NCI-H1930 (cell line): ENCODE measurements around the gene UAP1.
"Not testable (repeated sequence)": the region's sequence is repeated elsewhere in the genome, so short reads cannot be mapped to it uniquely, and the experiment has no call there.

Experiments
- DNase-seq, 2 experiments: peaks; one replicate each; lab custom pipeline; 2025; lab: John Stamatoyannopoulos, UW

UAP1 gene

GRCh38 chr1:162565460-162565859 lies 3.9 kb downstream of the UAP1 start:
- no peak for DNase-seq

GRCh38 chr1:162566870-162567269 lies 5.3 kb downstream of the UAP1 start:
- DNase-seq, result no peak

GRCh38 chr1:162568802-162569201 lies 7.3 kb downstream of the UAP1 start:
- no peak for DNase-seq

GRCh38 chr1:162570718-162571117 lies 9.2 kb downstream of the UAP1 start:
- DNase-seq, result no peak

DNA sequence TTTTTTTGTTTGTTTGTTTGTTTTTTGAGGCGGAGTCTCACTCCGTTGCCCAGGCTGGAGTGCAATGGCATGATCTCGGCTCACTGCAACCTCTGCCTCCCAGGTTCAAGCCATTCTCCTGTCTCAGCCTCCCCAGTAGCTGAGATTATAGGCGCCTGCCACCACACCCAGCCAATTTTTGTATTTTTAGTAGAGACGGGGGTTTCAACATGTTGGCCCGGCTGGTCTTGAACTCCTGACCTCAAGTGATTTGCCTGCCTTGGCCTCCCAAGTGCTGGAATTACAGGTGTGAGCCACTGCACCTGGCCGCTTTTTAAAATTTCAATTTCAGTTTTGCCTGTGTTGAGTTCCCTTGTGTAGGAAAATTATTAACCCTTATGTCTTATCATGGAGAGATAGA lies 9.6 kb downstream of the UAP1 start:
- not testable (repeated sequence) for DNase-seq

DNA sequence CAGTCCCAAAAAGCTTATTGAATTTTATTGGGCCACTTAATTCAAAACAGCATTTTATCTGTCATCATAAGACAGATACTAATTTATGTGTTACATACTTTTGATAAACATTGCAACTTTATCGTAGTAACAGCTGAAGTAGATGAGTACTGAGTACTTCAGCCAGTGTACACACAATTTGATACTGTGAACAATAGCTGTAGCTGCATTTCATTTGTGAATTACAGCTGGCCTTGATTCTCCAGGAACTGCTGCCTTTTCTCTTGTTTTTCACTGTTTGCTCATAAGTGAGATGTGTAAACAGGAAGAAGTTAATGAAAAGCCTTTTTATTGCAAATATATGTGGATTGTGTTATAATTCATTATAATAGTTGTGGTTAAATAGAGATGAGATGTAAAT lies 10.2 kb downstream of the UAP1 start:
- DNase-seq, result no peak

GRCh38 chr1:162573136-162573535 lies 11.6 kb downstream of the UAP1 start:
- DNase-seq, result no peak

DNA sequence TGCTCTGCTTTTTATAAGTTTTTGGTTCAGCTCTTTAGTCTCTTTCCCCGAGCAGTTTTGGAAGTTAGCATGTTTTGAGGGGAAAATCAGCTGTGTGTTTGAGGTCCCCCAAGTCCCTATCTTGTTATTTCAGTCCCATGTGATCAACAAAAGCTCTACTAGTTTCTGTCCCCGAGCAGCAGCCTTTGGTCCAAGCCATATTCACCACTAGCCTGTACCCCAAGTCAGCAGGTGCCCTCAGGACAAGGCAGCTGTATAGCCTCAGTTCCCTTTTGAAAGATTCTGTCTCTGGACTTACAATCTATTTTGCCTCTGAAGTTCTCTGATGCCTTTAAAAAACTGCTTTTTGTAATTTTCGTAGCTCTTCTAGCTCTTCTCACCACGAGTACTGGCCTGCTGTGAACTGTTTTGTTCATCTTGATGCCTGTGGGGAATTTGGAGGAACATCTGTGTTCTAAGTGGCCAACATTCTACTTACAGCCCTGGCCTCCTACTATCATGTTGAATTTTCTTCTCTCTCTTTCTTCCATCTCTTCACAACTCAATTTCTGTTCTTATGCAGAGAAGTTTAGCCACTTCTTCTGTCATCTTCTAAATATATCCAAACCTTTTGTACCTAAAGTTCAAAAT lies 16.7 kb downstream of the UAP1 start:
- DNase-seq, result no peak

DNA sequence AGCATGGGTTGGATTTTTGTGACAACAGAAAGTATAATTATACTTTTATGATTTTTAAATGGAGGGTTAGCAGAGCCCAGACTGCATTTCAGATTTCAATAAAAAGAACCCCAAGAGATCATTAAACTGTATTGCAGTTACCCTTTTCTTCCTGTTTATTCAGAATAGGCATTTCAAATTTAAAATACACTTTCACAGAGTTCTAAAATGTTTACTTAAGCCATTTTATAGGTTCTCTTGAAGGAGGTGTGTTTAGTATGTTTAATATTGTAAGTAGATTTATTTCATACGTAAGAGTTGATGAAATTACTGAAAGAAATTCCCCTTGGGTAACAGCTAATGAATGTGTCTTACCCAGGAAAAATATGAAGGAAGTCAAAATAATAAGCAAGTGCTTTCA lies 17.4 kb downstream of the UAP1 start:
- DNase-seq, result no peak

- DNase-seq, result no peak
Observed at GRCh38 chr1:162580308-162580707, 18.8 kb downstream of the UAP1 start.

GRCh38 chr1:162582901-162583300 lies 21.4 kb downstream of the UAP1 start:
- not testable (repeated sequence) for DNase-seq

- DNase-seq, result not testable (repeated sequence)
Observed at GRCh38 chr1:162585101-162585500, 23.6 kb downstream of the UAP1 start.

- DNase-seq, result no peak
Observed at GRCh38 chr1:162587347-162587746, 25.8 kb downstream of the UAP1 start.

- no peak for DNase-seq
Observed at GRCh38 chr1:162587761-162588260, 26.3 kb downstream of the UAP1 start.

GRCh38 chr1:162590101-162590500 lies 28.6 kb downstream of the UAP1 start:
- no peak for DNase-seq

GRCh38 chr1:162590686-162591085 lies 29.2 kb downstream of the UAP1 start:
- no peak for DNase-seq

GRCh38 chr1:162596514-162597170 lies 35.1 kb downstream of the UAP1 start:
- no peak for DNase-seq

DNA sequence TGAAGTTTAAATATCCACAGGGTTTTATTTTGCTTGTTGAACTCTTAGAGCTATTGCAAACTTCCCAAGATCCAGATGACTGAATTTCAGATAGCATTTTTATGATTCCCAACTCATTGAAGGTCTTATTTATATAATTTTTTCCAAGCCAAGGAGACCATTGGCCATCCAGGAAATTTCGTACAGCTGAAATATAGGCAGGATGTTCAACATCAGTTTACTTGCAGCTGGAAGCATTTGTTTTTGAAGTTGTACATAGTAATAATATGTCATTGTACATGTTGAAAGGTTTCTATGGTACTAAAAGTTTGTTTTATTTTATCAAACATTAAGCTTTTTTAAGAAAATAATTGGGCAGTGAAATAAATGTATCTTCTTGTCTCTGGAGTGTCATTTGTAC lies 37.9 kb downstream of the UAP1 start:
- DNase-seq, result no peak

GRCh38 chr1:162603117-162603516 lies 41.6 kb downstream of the UAP1 start:
- not testable (repeated sequence) for DNase-seq

DNA sequence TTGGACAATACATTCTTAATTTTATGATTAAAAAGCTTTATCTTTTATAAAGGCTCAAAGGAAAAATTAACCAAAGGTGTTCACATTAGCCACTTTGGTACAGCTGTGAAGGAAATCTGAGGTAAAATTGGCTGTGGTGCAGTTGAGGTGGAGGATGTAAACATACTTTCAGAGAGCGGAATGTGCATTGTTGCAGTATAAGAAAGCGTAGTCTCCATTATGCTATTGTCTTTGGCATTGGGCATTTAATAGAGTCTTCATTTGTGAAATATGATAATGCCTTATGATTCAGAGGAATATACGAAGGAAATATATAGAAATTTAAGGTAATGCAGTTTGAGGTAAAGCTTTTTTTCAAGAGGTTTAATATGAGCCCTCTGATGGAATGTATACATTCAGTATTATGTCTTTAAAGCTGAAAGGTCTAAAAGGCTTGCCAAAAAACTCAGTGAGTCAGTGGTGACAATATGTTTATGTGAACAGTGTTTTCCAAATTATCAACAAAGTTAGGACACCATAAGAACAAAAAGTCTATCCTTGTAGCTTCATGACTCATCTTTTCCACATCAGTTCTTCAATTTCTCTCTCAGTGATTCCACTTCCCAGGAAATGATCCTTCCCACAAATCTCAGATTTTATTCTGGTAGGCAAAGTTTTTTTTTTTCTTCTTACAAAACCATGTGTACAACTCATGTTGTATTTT lies 43.9 kb downstream of the UAP1 start:
- DNase-seq, result no peak

DNA sequence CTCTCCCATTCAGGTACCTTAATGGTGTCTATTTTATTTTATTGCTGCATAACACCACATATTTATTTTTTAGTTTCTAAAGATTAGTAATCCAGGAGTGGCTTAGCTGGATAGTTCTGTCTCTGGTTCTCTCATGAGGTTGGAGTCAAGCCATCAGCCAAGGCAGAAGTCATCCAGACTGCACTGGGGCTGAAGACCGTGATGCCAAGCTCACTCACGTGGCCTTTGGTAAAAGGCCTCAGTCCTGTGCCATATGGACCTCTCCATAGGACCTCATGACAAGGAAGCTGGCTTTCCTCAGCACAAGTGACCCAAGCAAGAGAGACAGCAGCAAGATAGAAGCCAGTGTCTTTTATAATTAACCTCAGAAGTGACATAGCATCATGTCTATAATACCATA lies 47.8 kb downstream of the UAP1 start:
- DNase-seq, result no peak

- DNase-seq, result no peak
Observed at GRCh38 chr1:162612606-162613400, 51.3 kb downstream of the UAP1 start.
